ENCODE measurements around the gene KCTD8.
A peak's percentile ranks its signal among the peaks of the same experiment; 100 is the strongest.

KCTD8 gene

DNA sequence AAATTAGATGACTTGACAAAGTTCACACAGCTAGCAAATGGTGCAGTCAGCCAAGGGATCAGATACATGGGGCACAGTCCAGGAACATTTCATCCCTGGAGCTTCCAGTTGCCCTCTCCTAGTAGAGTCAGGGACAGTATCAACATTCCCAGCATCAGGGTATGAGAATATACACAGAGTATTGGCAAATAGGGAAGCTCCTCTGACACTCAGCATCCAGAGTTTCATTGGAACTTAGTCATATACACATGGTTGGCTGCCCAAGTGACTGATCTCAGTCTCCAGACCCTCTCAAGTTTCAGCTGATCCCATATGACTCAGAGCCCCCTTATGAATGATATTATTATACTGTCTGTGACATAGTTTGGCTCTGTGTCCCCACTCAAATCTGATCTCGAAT lies 13.7 kb upstream of the KCTD8 start:
- TF ChIP-seq, protein P1, sequence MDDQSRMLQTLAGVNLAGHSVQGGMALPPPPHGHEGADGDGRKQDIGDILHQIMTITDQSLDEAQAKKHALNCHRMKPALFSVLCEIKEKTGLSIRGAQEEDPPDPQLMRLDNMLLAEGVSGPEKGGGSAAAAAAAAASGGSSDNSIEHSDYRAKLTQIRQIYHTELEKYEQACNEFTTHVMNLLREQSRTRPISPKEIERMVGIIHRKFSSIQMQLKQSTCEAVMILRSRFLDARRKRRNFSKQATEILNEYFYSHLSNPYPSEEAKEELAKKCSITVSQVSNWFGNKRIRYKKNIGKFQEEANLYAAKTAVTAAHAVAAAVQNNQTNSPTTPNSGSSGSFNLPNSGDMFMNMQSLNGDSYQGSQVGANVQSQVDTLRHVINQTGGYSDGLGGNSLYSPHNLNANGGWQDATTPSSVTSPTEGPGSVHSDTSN (CRISPR knock-in tag; IDR thresholded peaks at IDR 0.05): no peak
- TF ChIP-seq, protein P2, sequence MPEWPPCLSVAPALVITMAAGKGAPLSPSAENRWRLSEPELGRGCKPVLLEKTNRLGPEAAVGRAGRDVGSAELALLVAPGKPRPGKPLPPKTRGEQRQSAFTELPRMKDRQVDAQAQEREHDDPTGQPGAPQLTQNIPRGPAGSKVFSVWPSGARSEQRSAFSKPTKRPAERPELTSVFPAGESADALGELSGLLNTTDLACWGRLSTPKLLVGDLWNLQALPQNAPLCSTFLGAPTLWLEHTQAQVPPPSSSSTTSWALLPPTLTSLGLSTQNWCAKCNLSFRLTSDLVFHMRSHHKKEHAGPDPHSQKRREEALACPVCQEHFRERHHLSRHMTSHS (tag by site-specific recombination; IDR thresholded peaks at IDR 0.05): no peak
- no peak for TF ChIP-seq ZNF558 (tag by site-specific recombination; IDR thresholded peaks at IDR 0.05)
- TF ChIP-seq ZNF654 (tag by site-specific recombination; IDR thresholded peaks at IDR 0.05; ENCODE audit: low read depth): no peak
- no peak for TF ChIP-seq ZNF707 (tag by site-specific recombination; IDR thresholded peaks at IDR 0.05)
- TF ChIP-seq ZNF792 (tag by site-specific recombination; IDR thresholded peaks at IDR 0.05): no peak
- no peak for TF ChIP-seq ZBTB20 (tag by site-specific recombination; IDR thresholded peaks at IDR 0.05)
- TF ChIP-seq ZNF670 (tag by site-specific recombination; IDR thresholded peaks at IDR 0.05; ENCODE audit: low read depth): no peak
- TF ChIP-seq ZNF292 (tag by site-specific recombination; IDR thresholded peaks at IDR 0.05; ENCODE audit: borderline replicate concordance, low read depth): no peak
- POLR2A ChIA-PET: no interaction called here
- no peaks in the 10 kb centered on the region for H3K9me3 ChIP-seq (ENCODE audit: control insufficient read depth, insufficient read depth, low read depth, low read length)
- no peak overlapping the region for H3K4me3 ChIP-seq (ENCODE audit: low read depth, low read length)
- CTCF ChIA-PET: no interaction called here
- no peak overlapping the region for H3K27ac ChIP-seq (ENCODE audit: extremely low read depth, low read depth, low read length)
- H3K36me3 ChIP-seq (ENCODE audit: control insufficient read depth in 2 of 2, insufficient read depth in 1 of 2, low read length in 2 of 2): no peaks in the 10 kb centered on the region
- H3K4me1 ChIP-seq (ENCODE audit: control insufficient read depth, insufficient read depth, low read length): no peaks in the 10 kb centered on the region

DNA sequence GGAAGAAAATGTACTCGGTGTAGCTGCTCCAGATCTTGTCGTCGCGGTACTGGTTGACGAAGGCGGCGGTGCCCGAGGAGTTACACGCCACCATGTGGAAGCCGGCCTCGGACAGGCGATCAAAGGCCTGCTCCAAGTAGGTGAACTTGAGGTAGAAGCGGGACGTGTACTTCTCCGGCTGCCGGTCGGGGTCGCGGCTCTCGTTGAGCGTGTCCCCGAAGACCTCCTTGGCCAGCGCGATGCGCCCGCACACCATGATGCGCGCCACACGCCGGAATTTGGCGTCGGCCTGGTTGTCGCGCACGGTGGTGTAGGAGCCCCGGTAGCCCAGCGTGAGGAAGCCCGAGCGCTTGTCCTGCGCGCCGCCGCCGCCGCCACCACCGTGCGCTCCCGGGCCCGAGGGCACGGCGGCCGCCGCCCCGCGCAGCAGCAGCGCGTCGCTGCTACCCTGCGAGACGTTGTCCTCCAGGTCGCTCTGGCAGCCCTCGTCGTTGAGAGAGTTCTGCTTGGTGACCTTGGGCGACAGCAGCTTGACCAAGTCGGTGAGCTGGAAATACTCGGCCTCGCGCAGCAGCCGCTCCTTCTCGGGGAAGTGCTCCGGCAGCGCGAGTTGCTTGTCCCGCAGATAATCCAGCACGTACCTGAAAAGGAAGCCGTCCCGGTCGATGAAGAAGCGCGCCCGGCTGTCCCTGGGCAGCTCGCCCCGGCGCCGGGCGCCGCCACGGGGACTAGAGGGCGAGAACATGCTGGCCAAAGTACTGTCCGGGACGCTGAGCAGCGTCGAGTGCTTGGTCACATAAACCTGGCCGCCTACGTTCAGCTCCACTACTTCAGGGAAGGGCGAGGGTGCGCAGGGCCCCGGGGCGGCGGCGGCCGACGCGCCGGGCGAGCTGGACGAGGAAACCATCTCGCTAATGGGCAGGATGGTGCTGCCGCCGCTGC lies 775 bp downstream of the KCTD8 start:
- no peaks in the 10 kb centered on the region for H3K9me3 ChIP-seq (ENCODE audit: control insufficient read depth, insufficient read depth, low read depth, low read length)
- no peak for TF ChIP-seq ZNF404 (tag by site-specific recombination; IDR thresholded peaks at IDR 0.05)
- no peak for TF ChIP-seq ZSCAN23 (tag by site-specific recombination; IDR thresholded peaks at IDR 0.05)
- no peak for TF ChIP-seq ZNF157 (tag by site-specific recombination; IDR thresholded peaks at IDR 0.05)
- TF ChIP-seq ZNF571 (tag by site-specific recombination; IDR thresholded peaks at IDR 0.05): no peak
- no peak overlapping the region for H3K27ac ChIP-seq (ENCODE audit: extremely low read depth, low read depth, low read length)
- ChIA-PET CTCF (interaction anchor here (0.7 to 1.4 kb wide), 6 partner anchors 9 to 43 kb away, joined by 3 to 5 read pairs (median 3); no protein-coding TSS in a partner anchor), POLR2A (interaction anchor here (0.6 to 1.6 kb wide), 4 partner anchors 20 to 230 kb away, joined by 3 to 9 read pairs (median 4); partner anchors contain the start of gene GUF1)
- H3K4me3 ChIP-seq (ENCODE audit: low read depth, low read length): peak overlapping the region; percentile 52
- no peaks in the 10 kb centered on the region for H3K4me1 ChIP-seq (ENCODE audit: control insufficient read depth, insufficient read depth, low read length)
- H3K36me3 ChIP-seq (ENCODE audit: control insufficient read depth in 2 of 2, insufficient read depth in 1 of 2, low read length in 2 of 2): no peaks in the 10 kb centered on the region

DNA sequence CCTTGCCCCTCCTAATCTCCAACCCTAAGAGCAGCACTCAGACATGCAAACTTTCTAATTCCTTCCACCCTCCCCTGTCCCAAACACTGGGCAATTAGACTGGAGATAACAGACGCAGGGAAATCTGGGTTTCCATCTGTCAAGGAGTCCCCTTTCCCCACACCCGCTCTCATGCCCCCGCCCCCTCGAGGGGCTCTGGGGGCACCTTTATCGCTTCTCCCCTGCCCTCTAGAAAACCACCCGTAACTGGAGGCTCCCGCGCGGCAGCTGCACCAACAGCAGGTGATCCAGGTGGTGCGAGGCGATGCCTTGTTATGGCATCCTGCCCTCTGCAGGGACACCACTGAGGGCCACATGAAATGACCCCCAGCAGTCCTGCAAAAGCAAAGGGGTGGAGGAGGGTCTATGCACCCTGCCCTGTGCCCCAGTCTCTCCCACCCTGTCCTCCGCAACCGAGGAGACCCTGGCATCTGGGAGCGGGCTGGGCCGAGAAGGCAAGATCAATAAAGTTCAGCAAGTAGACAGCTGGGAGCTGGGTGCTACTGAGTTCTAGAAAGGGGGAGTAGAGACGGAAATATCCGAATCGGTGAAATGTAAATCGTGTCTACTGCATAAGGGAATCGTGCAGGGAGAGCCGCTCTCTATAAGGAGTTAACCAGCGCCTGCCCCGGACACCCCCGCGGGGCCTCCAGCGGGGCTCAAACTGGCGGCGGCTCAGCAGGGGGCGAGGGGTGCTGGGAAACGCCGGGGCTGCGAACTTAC lies 1.6 kb downstream of the KCTD8 start:
- no peak for TF ChIP-seq ZNF155 (tag by site-specific recombination; IDR thresholded peaks at IDR 0.05)
- no peak for TF ChIP-seq ZNF670 (tag by site-specific recombination; IDR thresholded peaks at IDR 0.05; ENCODE audit: low read depth)
- no peak for TF ChIP-seq ZNF785 (tag by site-specific recombination; IDR thresholded peaks at IDR 0.05)
- TF ChIP-seq, protein P2 (tag by site-specific recombination; IDR thresholded peaks at IDR 0.05): no peak
- TF ChIP-seq ZNF48 (tag by site-specific recombination; IDR thresholded peaks at IDR 0.05): no peak
- TF ChIP-seq, protein P3, sequence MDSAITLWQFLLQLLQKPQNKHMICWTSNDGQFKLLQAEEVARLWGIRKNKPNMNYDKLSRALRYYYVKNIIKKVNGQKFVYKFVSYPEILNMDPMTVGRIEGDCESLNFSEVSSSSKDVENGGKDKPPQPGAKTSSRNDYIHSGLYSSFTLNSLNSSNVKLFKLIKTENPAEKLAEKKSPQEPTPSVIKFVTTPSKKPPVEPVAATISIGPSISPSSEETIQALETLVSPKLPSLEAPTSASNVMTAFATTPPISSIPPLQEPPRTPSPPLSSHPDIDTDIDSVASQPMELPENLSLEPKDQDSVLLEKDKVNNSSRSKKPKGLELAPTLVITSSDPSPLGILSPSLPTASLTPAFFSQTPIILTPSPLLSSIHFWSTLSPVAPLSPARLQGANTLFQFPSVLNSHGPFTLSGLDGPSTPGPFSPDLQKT (IDR thresholded peaks at IDR 0.05; ENCODE audit: borderline replicate concordance, low read depth, low read length): no peak
- no peak for TF ChIP-seq GLIS2 (tag by site-specific recombination; IDR thresholded peaks at IDR 0.05)
- no peak for TF ChIP-seq GFI1B (tag by site-specific recombination; IDR thresholded peaks at IDR 0.05)
- TF ChIP-seq FEZF1 (tag by site-specific recombination; IDR thresholded peaks at IDR 0.05): no peak
- no peak for TF ChIP-seq KLF10 (tag by site-specific recombination; IDR thresholded peaks at IDR 0.05)
- no peak for TF ChIP-seq PRDM1 (tag by site-specific recombination; IDR thresholded peaks at IDR 0.05)
- TF ChIP-seq MEIS1 (CRISPR knock-in tag; IDR thresholded peaks at IDR 0.05; ENCODE audit: borderline replicate concordance): no peak
- TF ChIP-seq IKZF3 (tag by site-specific recombination; IDR thresholded peaks at IDR 0.05): no peak
- TF ChIP-seq REPIN1 (tag by site-specific recombination; IDR thresholded peaks at IDR 0.05; ENCODE audit: low read depth): no peak
- TF ChIP-seq ZNF266 (tag by site-specific recombination; IDR thresholded peaks at IDR 0.05; ENCODE audit: low read depth): no peak
- TF ChIP-seq ZNF747 (tag by site-specific recombination; IDR thresholded peaks at IDR 0.05): no peak
- H3K4me3 ChIP-seq (ENCODE audit: low read depth, low read length): peak overlapping the region; percentile 52
- H3K27ac ChIP-seq (ENCODE audit: extremely low read depth, low read depth, low read length): no peak overlapping the region
- POLR2A ChIA-PET: no interaction called here
- no peaks in the 10 kb centered on the region for H3K9me3 ChIP-seq (ENCODE audit: control insufficient read depth, insufficient read depth, low read depth, low read length)
- CTCF ChIA-PET: no interaction called here
- no peaks in the 10 kb centered on the region for H3K36me3 ChIP-seq (ENCODE audit: control insufficient read depth in 2 of 2, insufficient read depth in 1 of 2, low read length in 2 of 2)
- no peaks in the 10 kb centered on the region for H3K4me1 ChIP-seq (ENCODE audit: control insufficient read depth, insufficient read depth, low read length)

Measured in HEK293 (cell line).